Lower leg skin (tissue), 3 donors: ENCODE data around the gene EML6.

Experiments
- CTCF ChIP-seq, 3 donors: fragments of 450-650 bp; IDR thresholded peaks; one replicate each; pipeline ENCODE4 v1.5.1; 2016; ENCODE audit warnings: antibody characterized with exemption in 3 of 3, mild to moderate bottlenecking in 3 of 3, moderate library complexity in 2 of 3
- POLR2A ChIP-seq, 2 donors: fragments of 450-650 bp; IDR thresholded peaks; one replicate each; pipeline ENCODE4 v1.6.1; 2016 to 2017; ENCODE audit warnings: antibody characterized with exemption in 2 of 2, mild to moderate bottlenecking in 1 of 2, moderate library complexity in 1 of 2

GRCh38 chr2:54969295-54969939 is 246.0 kb downstream of the EML6 start:
- TF ChIP-seq CTCF (IDR thresholded peaks at IDR 0.05) (no peak), POLR2A (IDR thresholded peaks at IDR 0.05) (no peak)
